Hematopoietic multipotent progenitor cell treated with erythropoietin and hydrocortisone succinate and interleukin-3 and kit ligand, for 8 days (in vitro differentiated cells): ENCODE measurements around the gene NASP.
"Not testable (repeated sequence)": the region's sequence is repeated elsewhere in the genome, so short reads cannot be mapped to it uniquely, and the experiment has no call there.

Source experiments
- DNase-seq: peaks from one replicate; pipeline ENCODE4 v3.0.0-alpha.2; 2015

Gene NASP

DNA sequence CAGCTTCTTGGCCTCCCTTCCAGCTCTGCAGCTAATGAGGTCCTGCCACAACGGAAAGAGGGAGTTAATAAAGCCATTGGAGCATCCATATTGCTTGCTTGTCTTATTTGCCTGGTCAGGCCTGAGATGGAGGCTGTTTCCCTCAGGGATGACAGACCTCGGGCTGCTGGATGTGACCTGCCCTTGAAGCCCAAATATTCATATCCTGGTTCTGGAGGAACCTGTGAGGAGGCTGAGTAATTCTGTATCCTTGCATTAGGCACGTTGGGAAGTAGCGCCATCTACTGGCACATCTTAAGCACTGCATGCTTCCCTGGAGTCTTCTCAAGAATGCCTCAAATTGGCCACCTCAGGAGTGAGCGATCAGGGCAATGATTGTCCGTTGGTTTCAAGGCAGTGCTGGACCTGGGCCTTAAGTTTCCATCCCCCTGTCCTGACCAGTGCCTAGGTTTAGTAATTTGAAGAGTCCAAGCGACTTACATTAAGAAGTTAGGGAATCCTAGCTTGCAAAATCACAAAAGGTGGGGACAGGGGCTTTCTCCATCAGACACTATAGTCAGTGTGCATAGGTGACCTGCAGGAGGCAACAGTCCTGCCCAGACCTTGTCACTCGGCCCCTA lies 13.8 kb upstream of the NASP start:
- peak; percentile 77 for DNase-seq

DNA sequence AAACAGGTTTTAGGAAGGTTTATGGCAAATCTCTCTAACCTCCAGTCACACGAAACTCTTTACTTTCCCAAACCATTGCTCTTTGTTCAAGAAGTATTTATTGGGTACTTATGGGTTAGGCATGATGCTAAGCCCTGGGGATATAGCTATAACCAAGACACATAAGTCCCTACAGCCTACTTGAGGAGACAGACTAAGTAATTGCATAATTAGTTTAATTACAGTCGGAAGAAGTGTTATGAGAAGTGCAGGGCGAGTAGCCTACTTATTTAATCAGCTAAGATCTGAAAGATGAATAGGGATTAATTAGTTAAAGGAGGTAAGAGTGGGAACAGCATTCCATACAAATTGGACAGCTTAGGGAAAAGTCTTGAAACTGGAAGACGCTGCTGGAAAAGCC lies 13.2 kb upstream of the NASP start:
- no peak for DNase-seq

DNA sequence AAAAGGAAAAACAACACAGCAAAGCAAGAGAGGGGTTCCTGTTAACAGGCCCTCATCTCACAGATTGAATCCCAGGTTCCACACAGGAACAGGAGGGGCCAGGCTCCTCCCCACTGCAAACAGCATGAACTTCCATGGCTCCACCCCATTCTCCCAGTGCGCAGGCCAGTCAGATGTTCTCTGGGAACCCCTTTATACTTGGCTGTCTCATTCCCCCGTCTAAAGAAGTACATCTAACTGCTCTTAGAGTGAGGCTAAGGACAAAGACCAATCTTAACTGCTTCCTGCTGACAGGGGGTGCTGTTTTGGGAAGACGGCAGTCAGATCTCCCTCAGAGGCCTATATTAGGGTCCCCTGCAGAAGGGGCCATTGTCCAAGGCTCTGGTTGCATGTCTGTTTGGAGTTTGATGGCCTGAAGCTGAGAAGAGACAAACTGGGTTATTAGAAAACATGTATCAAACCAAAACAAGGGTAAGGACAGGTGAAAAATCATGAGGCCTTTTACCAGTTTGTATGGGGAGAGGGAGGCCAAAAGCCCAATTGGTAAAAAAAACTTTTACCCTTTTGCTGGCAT lies 10.5 kb upstream of the NASP start:
- DNase-seq = no peak

DNA sequence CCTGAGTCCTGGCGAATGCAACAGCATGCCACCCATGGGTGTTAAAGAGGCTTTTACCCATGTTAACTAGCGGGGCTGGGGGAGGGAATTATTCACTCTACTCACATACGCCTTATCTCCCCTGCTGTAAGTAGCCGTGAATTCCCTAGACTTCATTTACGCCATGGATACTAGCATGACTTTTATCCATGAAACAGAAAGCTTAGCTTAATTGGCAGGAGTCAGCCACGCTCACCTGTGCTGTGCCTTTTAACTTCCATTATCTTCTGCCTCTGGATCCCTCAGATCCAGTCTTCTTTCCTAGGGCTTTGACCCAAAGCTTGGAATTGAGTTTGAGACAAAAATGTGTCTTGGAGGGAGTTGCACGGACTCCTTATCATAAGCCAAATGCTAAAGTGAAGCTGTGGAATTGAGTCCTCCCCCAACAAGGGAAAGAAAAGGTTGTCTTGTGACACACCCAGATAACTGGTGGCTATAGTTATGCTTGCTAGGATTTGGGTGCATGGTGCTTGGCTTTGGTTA lies 9.7 kb upstream of the NASP start:
- peak; percentile 51 for DNase-seq

DNA sequence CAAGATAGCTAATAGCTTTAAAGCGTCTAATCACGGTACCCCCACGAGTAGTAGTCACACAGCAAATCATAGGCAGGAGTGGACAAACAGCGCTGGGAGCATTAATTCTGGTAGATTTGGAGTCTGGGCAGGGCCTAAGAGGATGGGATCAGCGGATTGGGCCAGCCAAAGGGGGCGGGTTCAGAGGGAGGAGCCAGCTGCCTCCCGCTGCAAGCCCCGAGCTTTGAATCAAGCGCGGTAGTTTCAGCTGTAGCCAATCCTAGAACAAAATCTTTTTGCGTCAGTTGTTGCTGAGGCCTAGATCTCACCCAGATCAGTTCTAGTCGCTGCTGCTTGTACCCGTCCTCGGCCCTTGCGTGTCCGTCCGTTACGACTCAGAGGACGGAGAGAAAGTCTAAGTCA lies 576 bp upstream of the NASP start:
- peak; percentile 98 for DNase-seq

DNA sequence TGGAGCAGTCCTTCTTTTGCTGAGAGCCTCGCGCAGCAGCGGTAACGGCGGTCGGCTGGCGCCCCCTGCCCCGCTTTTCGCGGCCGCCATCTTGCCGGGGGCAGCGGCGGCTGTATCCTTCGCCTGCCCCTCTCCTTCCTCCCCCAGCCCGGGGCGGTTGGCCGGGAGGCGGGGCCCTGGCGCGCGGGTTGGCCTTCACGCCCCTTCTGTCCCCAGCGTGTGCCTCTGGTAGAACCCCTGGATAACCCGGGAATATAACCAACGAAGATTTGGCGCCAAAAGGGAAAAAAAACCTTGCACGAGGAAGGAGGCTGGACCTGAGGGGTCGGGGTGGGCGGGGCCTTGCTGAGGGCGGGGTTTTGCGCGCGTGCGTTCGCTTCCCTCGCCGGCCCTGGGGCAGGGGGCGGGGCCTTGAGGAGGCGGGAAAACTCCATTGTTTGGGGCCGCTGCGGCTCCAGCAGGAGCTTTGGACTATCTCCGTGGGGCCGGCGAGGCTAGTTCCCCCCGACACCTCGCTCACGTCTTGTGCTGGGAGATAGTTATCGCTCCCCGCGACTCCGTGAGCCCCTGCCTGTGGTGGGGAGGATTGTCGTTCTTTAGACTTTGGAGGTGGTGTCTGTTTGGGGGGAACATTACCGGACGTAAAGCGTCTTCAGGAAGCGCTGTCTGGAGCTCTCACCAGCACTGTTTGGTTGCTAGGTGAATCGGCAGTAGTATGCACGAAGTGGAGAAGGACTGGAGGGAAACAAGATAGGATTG lies 689 bp downstream of the NASP start:
- DNase-seq = peak; percentile 91

DNA sequence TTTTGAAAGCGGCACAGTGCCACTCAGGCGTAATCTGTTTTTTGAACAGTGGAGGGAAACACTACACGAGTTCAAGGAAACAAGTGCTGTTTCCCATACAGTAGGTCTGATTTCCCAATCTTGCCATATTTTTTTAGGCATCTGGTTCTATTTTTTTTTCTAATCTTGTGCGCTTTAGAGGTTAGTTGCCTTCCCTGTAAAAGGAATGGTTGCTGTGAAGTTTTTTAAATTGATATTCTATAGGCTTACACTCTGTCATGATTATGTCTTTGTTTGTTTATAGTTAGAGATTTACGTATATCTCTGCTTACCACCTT lies 1.2 kb downstream of the NASP start:
- DNase-seq = no peak

DNA sequence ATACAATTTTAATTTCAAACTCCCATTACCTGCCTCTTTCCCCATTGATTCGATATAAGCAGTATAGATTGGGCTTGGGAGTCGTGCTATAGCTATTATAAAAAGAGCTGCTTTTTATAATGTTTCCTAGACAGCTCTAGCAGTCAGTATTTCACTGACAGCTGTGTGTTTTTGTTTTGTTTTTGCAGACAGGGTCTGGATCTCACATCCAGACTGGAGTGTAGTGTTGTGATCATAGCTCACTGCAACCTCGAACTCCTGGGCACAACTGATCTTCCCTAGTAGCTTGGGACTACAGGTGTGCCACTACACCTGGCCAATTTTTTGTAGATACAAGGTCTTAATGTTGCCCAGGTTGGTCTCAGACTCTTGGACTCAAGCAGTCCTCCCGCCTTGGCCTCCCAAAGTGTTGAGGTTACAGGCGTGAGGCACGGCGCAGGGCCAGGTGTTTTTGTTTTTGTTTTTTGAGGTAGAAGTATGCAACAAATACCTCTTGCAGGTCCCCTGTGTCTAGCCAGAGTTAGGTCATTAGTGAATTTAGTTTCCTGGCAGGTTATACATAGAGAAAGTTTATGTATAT lies 1.7 kb downstream of the NASP start:
- no peak for DNase-seq

DNA sequence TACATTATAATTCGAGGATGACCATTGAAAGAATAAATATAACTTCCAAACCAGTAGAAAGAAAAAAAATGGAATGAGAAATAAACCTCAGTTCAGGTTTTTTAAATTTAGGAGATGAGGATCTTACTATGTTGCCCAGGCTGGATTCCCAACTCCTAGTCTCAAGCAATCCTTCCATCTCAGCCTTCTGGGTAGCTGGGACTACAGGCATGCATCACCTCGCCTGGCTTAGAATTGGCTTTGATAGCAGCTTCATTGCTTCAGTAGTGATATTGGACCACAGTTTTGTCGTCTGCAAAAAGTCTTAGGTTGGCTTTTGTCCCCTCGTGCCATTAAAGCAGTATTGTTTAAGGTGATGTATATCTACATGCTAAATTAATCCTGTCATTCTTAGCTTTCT lies 2.9 kb downstream of the NASP start:
- DNase-seq = no peak

DNA sequence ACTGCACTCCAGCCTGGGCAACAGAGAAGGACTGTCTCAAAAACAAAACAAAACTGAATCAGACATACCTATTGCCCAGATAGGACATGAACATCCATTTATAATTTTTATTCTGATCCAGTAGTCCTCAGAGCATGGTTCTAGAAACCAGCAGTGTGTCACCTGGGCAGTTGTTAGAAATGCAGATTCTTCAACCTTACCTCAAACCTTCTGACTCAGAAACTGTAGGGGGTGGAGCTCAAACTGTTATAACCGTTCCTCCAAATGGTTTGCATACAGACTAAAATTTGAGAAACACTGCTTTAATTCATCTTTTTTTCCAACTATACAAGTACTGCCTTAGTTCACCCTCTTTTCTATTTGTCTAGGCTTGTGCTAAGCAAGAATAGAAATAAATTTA lies 6.0 kb downstream of the NASP start:
- DNase-seq = no peak

DNA sequence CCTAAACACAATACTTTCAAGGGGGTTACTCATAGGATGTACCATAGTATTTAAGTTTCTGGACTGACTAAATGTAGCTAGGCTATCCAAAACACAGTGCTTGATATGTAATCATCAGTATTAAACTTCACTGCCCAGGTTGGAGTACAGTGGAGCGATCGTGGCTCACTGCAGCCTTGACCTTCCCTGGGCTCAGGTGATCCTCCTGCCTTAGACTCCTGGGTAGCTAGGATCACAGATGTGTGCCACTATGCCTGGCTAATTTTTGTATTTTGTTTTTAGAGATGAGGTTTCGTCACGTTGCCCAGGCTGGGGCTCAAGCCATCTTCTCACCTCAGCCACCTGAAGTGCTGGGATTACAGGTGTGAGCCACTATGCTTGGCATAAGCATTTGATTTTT lies 10.6 kb downstream of the NASP start:
- no peak for DNase-seq

DNA sequence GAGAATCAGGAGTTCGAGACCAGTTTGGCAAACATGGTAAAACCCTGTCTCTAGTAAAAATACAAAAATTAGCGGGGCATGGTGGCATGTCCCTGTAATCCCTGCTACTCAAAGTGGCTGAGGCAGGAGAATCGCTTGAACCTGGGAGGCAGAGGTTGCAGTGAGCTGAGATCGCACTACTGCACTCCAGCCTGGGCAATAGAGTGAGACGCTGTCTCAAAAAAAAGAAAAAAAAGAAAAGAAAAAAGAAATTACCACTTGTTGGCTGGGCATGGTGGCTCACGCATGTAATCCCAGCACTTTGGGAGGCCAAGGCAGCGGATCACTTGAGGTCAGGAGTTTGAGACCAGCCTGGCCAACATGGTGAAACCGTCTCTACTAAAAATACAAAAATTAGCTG lies 12.9 kb downstream of the NASP start:
- not testable (repeated sequence) for DNase-seq

DNA sequence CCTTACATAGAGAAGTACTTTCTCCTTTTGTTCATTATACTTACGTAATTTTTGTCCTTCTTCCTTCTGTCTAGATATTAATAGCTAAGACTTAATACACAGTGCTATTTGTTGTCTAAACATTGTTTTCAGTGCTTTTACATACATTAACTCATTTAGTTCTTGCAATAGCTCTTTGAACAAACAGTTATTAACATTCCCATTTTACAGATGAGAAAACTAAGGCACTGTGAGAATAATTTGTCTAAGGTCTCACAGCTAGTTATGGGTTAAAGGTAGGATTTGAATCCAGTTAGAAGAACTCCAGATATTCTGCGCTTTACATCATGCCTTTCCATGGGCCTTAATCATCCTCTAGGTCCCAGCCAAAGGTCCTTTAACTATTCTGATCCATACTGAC lies 20.4 kb downstream of the NASP start:
- no peak for DNase-seq

DNA sequence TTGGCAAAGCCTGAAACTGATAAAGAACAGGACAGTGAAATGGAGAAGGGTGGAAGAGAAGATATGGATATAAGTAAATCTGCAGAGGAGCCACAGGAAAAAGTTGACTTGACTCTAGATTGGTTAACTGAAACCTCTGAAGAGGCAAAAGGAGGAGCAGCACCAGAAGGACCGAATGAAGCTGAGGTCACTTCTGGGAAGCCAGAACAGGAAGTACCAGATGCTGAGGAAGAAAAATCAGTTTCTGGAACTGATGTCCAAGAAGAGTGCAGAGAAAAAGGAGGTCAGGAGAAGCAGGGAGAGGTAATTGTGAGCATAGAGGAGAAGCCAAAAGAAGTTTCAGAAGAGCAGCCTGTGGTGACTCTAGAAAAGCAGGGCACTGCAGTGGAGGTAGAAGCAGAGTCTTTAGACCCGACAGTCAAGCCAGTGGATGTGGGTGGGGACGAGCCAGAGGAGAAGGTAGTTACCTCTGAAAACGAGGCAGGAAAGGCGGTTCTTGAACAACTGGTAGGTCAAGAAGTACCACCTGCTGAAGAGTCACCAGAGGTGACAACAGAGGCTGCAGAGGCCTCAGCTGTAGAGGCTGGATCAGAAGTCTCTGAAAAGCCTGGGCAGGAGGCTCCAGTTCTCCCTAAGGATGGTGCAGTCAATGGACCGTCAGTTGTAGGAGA lies 23.7 kb downstream of the NASP start:
- DNase-seq = no peak

DNA sequence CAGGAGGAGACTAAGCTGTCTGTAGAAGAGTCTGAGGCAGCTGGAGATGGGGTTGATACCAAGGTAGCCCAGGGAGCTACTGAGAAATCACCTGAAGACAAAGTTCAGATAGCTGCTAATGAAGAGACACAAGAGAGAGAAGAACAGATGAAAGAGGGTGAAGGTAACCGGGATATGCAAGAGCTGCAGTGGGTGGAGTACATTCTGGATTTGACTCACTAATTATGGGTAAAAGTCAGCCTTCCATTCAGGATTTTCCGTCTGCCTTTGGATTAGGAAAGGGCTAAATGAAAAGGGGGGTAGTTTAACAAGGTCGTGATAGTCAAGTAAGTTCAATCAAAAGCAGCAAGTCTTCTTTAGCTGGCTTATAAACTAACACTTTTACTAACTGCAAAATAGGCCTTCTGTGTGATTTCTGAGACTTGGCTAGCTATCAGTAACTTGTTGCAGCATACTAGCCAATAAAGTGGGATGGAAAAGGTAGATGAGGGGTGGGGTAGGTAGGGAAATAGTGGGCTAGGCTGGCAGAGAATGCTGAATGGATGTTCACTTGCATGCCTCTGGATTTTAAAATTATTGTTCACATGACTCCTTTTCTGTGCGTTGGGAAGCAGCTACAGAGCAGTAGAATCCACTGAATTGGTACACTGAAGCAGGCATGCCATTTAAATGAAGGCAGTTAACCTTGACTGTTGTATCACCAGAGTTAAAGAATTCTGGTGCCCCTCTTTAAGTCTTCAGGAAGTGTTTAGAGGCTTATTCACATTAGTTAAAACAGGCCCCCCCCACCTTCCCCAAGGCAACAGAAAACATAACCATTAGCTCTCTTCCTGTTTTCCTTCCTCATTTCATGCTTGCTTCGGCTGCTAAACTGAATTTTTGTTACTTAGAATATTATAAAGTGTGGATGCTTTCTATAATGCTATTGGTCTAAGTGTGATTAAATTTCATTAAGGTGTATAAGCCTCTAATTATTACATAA lies 24.6 kb downstream of the NASP start:
- DNase-seq = no peak

DNA sequence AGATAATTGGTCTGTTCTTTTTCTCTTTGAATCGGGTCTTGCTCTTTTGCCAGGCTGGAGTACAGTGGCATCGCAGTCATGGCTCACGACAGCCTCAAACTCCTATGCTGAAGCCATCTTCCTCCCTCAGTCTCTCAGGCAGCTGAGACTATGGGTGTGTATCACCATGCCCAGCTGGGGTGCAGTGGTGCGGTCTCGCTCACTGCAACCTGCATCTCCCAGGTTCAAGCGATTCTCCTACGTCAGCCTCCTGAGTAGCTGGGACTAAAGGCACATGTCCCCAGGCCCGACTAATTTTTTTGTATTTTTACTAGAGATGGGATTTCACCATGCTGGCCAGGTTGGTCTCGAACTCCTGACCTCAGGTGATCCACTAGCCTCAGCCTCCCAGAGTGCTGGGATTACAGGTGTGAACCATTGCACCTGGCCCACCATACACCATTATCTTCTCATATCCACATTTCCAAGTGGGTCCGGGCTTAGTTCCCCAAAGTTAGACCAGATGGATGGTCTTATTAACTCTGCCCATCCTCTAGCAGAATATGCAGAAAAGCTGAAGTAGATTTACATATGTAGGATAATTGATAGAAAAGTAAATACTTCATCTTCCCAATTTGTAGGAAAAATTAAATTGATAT lies 26.9 kb downstream of the NASP start:
- DNase-seq = no peak

DNA sequence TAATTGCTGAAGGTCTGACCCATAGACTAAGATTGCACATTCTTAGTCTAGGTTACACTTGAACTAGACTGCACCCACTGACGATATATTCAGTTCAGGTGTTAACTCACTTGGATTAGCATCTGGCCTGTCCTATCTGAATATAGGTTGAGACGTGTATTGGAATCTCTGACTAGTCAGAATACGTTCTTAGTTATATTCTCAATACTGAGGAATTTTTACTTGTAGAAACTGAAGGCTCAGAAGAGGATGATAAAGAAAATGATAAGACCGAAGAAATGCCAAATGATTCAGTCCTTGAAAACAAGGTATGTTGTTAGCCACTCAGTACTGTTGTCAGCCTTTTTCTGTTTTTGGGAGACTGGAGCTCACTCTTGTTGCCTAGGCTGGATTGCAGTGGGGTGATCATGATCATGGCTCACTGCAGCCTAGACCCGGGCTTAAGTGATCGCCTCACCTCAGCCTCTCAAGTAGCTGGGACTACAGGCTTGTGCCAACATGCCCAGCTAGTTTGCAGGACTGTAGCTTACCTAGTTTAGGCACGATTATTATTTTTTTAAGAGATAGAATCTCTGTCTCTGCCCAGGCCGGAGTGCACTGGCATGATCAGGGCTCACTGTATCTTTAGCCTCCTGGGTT lies 29.2 kb downstream of the NASP start:
- DNase-seq = no peak

DNA sequence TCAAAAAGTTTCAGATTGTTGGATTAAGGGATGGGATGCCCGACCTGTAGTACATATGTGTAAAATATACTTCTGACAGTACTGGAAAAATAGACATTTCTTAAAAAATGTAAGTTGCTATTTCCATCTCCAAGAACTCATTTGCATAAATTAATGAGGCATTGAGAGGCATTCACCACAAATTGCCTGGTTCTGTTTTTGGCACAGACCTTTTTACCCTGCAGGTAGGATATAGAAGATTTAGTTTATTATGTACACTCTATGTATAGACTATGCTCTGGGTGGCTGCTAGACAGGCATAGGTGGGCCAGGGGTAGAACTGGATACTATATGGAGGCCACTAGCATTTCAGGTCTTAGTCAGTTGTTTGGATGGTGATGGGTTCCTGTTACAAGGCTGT lies 32.0 kb downstream of the NASP start:
- DNase-seq = no peak

DNA sequence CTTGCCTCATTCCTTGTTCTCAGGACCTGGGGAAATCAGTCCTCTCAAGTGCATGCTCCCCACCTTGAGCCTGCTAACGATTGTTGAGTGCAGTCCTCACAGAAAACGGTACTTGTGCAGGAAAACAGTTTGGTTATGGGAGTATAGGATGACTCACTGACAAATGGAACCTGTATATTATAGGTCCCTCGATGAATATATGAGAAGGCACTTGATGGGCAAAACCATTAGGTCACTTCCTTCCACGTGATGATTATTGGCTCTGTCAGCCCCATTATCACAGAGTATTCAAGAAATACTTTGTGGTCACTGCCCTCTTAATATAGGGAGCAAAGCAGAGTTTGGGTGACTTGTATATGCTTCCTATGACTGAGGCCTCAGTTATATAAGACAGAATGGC lies 33.8 kb downstream of the NASP start:
- DNase-seq = no peak

DNA sequence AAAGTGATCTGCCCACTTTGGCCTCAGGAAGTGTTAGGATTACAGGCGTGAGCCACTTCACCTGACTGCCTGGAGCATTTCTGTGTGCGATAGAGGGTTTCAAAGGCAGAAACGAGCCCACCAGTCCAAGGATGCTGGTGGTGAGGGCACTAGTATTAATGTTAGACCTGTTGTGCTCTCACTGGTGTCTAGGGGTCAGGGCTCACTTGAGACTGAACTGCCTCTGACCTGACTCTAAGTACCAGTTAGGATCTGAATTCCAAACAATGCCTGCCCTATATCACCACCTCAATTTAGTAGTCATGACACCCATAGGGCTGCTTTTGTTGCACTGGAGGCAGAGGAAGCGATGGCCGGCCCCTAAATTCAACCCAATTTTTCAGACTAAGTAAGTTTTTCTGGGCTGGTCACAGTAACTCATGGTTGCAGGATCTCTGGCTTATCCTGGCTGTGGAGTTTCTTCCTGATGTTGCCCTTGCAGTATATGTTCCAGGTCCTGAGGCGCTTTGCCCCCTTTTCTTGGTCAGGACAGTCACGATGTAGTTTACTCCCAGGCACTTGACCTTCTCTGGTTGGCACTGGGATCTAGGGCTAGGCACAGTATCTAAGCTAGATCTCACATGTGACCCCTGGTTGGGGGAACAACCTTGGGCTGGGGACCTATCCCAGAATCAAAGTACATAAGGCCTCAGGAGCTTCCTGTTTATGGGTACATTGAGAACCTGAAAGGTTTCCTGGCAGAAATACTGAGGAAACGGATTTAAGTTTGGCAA lies 35.5 kb downstream of the NASP start:
- no peak for DNase-seq
